Measurements from ENCODE around the gene QSER1.
"Not testable (repeated sequence)": the region's sequence is repeated elsewhere in the genome, so short reads cannot be mapped to it uniquely, and the experiment has no call there.

Gene QSER1

GRCh38 chr11:32892355-32893092, at the start of gene QSER1:
Gene QSER1, plus strand, starts transcription at chr11:32892811. Its CDS starts 315 bp downstream, at chr11:32893126.
- DNase-seq (ENCODE audit: low read depth), result peak; percentile 59

GRCh38 chr11:32843544-32843943, 49.1 kb upstream of the QSER1 start:
- no peak for DNase-seq (ENCODE audit: low read depth)

- DNase-seq (ENCODE audit: low read depth), result no peak
These were observed 45.1 kb upstream of the QSER1 start for GRCh38 chr11:32847511-32847910.

GRCh38 chr11:32849761-32850160, 42.9 kb upstream of the QSER1 start:
- no peak for DNase-seq (ENCODE audit: low read depth)

DNA sequence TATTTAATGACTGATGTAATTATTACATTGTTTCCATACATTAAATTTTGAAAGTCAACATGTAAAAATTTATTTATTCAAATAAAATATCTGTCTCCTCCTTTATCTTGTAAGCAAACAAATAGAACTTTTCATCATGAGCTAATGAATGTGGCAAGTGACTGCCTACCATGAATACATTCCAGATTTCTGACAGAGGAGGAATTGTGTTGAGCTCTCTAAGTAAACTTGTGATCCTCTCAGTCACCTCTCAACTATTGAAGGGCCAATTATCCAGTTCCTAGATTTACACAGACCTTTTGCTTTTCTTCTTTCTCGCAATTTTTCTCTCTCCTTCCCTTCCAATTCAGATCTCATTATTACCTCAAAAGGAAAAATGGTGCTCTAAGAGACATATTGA, 41.4 kb upstream of the QSER1 start:
- no peak for DNase-seq (ENCODE audit: low read depth)

- no peak for DNase-seq (ENCODE audit: low read depth)
These were observed 40.4 kb upstream of the QSER1 start for GRCh38 chr11:32852207-32852606.

DNA sequence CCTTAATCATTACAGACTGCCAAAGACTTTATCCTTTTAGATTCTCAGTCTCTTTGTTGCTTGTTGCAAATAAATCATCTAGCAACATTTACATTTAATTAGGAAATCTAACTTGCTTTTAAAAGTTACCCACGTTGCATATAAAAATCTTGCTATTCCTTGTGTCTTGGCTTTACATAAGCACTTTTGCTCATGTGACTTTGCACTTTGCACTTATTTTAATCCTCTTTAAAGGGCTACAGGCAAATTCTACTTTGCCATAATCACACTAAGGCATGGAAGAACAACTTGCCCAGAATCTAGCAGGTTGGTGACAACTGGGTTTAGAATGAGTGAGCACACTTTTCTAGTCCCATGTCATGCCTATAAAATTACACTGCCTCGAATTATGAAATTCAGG, 37.0 kb upstream of the QSER1 start:
- no peak for DNase-seq (ENCODE audit: low read depth)

DNA sequence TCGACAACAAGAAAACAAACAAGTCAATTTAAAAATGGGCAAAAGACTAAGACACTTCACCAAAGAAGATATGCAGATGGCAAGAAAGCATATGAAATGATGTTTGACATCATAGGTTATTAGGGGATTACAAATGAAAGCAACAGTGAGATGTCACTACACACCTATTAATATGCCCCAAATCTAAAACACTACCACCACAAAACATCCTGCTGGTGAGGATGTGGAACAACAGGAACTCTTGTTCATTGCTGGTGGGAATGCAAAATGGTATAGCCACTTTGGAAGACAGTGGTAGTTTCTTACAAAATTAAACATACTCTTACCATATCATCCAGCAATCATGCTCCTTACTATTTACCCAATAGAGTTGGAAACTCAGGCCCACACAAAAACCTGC, 33.9 kb upstream of the QSER1 start:
- no peak for DNase-seq (ENCODE audit: low read depth)

DNA sequence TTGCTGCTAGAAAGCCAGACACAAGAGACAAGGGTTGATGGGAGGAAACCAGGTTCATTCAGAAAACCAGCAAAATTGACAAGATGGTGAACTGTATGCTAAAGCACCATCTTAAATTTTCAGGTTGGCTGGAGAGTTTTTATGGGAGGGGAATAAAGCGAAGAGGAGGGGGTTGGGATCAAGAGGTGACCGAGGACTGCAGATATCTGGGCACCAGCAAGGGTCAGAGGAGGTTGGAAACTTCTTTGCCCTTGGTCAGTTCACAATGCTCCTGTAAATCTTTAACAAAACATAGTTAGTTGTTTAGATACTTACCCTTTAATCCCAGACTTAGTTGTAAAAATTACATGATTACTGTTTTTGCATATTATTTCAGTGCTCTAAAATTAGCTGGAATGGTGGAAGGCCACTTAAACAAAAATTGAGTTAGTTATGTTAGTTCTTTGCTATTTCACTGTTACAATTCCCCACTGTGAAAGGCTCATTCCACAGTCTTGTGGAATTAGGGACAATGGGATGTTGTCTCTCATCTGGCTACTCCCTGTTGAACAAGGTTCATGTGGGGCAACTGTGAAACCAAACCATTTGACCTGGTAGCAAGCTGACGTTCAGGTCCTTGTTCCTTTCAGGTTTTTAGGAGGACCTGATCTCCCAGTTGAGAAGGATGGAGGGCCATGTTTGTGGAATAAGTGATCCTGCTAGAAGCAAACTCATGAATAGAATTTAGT, 30.6 kb upstream of the QSER1 start:
- DNase-seq (ENCODE audit: low read depth), result no peak

- no peak for DNase-seq (ENCODE audit: low read depth)
These were observed 28.1 kb upstream of the QSER1 start for GRCh38 chr11:32864555-32864954.

- not testable (repeated sequence) for DNase-seq (ENCODE audit: low read depth)
These were observed 23.9 kb upstream of the QSER1 start for GRCh38 chr11:32868752-32869151.

DNA sequence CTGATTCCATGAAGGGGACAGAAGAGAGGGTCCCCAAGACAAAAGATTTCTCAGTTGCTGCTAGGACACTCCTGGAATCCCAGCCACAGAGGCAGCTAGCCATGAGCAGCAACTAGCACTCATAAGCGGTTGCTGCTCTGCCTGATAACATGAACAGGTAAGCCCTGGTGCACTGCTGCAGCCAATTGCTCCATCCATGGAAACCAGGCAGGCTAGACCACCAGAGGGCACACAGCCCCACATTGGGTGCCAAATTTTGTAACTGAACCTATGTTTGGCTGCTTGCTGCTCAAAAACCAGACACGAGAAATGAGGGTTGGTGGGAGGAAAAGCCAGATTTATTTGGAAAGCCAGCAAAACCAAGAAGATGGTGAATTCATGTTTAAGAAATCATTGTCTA, 21.9 kb upstream of the QSER1 start:
- DNase-seq (ENCODE audit: low read depth), result peak; percentile 13

DNA sequence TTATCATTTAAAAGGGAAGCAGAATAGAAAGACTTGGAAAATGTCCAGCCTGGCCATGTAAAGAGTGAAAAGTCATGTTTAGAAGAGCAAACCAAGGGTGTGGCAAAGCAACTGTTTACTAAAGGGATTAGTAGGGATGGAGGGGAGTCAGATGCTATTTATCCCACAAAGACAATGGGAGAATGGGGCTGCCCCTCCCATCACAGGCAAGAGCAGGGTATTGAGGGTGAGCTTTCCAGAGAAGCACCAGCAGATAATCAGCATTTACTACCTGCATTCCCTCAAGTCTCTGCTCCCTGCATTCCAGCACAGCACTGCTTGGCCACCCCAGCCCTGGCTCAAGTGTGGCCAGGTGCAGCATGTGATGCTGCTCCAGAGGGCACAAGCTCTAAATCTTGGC, 18.5 kb upstream of the QSER1 start:
- DNase-seq (ENCODE audit: low read depth), result no peak

DNA sequence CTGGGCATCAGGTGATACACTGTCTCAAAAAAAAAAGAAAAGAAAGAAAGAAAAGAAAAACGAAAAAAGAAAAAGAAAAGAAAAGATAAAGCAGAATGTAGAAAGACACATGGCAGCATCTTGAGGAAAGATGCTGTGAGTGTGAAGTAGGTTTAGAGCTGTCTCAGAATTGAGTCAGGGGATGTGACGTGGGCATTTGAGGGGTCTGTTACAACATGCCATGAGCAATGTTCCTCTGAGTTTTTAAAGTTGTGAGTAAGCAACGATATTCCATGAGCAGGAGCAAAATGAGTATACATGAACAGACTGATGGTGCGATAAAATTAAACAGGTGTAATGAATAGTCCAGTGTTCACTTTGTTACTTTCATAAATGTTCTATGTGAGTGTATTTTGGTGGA, 11.3 kb upstream of the QSER1 start:
- DNase-seq (ENCODE audit: low read depth), result no peak

DNA sequence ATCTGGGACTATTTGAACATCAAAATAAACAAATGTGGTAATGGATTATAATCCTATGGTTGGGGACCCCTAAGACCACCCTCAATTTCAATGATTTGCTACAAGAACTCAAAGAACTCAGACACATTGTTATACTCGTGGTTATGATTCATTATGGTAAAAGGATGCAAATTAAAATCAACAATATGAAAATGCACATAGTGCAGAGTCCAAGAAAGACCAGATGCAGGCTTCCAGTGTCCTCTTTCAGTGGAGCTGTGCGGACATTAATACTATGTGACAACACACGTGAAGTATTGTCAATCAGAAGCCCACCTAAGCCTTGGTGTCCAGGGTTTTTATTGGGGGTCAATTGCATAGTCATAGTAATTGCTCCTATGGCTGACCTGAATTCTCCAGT, 9.2 kb upstream of the QSER1 start:
- DNase-seq (ENCODE audit: low read depth), result no peak

- DNase-seq (ENCODE audit: low read depth), result no peak
These were observed 8.6 kb upstream of the QSER1 start for GRCh38 chr11:32884023-32884422.

DNA sequence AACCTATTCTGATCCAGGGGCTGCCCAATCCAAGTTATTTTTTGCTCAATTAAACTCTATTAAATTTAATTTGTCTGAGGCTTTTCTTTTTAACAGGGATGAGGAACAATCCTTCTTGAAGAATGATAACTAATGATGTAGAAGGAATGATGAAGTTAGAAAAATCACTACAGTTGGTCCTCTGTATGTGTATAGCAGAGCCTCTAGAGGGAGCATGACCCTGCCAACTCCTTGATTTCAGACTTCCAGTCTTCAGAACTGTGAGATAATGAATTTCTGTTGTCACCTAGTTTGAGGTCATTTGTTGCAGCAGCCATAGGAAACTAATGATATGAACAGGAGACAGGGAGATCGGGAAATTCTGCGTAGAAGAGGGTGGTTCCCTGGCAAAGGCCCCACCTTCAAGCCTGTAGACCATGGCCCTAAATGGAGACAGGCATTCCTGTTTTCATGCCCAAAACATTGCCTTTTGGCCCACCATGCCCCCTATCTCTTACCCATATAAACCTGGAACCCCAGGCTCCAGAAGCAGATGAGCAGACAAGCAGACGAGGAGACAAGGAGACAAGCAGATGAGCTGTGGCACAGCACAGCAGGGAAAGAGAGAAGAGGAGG, 7.7 kb upstream of the QSER1 start:
- DNase-seq (ENCODE audit: low read depth), result no peak

- DNase-seq (ENCODE audit: low read depth), result no peak
These were observed 7.1 kb upstream of the QSER1 start for GRCh38 chr11:32885556-32885955.

DNA sequence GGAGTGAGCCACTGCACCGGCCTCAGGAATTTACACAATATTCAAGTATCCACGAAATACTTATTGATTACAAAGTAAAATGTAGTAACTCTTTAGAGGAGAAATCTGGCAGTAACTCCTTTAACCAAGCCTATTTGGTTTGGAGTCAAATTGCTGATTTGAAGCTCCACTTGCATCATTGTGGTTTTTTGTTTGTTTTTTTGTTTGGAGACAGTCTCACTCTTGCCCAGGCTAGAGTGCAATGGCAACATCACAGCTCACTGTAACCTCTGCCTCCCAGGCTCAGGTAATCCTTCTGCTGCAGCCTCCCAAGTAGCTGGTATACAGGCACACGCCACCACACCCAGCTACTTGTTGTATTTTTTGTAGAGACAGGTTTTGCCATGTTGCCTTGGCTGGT, 6.4 kb upstream of the QSER1 start:
- DNase-seq (ENCODE audit: low read depth), result no peak

- not testable (repeated sequence) for DNase-seq (ENCODE audit: low read depth)
These were observed 4.8 kb upstream of the QSER1 start for GRCh38 chr11:32887707-32888383.

GRCh38 chr11:32888384-32888710, 4.3 kb upstream of the QSER1 start:
- not testable (repeated sequence) for DNase-seq (ENCODE audit: low read depth)

- DNase-seq (ENCODE audit: low read depth), result no peak
These were observed 3.8 kb upstream of the QSER1 start for GRCh38 chr11:32888805-32889204.

Data from activated T-cell treated with anti-CD3 and anti-CD28 coated beads for 1 hour (primary cell).